ENCODE data around the gene TRIM2.

TRIM2 gene

GRCh38 chr4:153367092-153367491 is 162.8 kb downstream of the TRIM2 start:
- DNase-seq (ENCODE audit: low read depth in 2 of 2, low spot score in 1 of 2), result no peak

- DNase-seq (ENCODE audit: low read depth in 2 of 2, low spot score in 1 of 2), result no peak
Measured at GRCh38 chr4:153369021-153369420, 164.8 kb downstream of the TRIM2 start.

- no peak for DNase-seq (ENCODE audit: low read depth in 2 of 2, low spot score in 1 of 2)
Measured at GRCh38 chr4:153371701-153372234, 167.5 kb downstream of the TRIM2 start.

- no peak for DNase-seq (ENCODE audit: low read depth in 2 of 2, low spot score in 1 of 2)
Measured at GRCh38 chr4:153372967-153373562, 168.8 kb downstream of the TRIM2 start.

GRCh38 chr4:153374442-153374841 is 170.2 kb downstream of the TRIM2 start:
- no peak for DNase-seq (ENCODE audit: low read depth in 2 of 2, low spot score in 1 of 2)

- DNase-seq (ENCODE audit: low read depth in 2 of 2, low spot score in 1 of 2), result no peak
Measured at GRCh38 chr4:153375303-153375702, 171.1 kb downstream of the TRIM2 start.

- DNase-seq (ENCODE audit: low read depth in 2 of 2, low spot score in 1 of 2), result no peak
Measured at GRCh38 chr4:153383131-153383530, 178.9 kb downstream of the TRIM2 start.

- DNase-seq (ENCODE audit: low read depth in 2 of 2, low spot score in 1 of 2), result no peak
Measured at GRCh38 chr4:153384160-153384559, 179.9 kb downstream of the TRIM2 start.

- DNase-seq (ENCODE audit: low read depth in 2 of 2, low spot score in 1 of 2), result no peak
Measured at GRCh38 chr4:153385784-153386183, 181.5 kb downstream of the TRIM2 start.

- no peak for DNase-seq (ENCODE audit: low read depth in 2 of 2, low spot score in 1 of 2)
Measured at GRCh38 chr4:153387981-153388380, 183.7 kb downstream of the TRIM2 start.
